NCI-H2081 treated with DMSO at 0.1 percent for 48 hours (cell line): ENCODE data around the gene NEAT1.
"Not testable (repeated sequence)": the region's sequence is repeated elsewhere in the genome, so short reads cannot be mapped to it uniquely, and the experiment has no call there.

ENCODE experiments used
- DNase-seq: peaks from one replicate; lab custom pipeline; 2025; lab: John Stamatoyannopoulos, UW

Gene NEAT1

GRCh38 chr11:65404638-65405339 is 17.8 kb upstream of the NEAT1 start:
- DNase-seq, result no peak

GRCh38 chr11:65410936-65411680 is 11.5 kb upstream of the NEAT1 start:
- no peak for DNase-seq

GRCh38 chr11:65411681-65412070 is 10.9 kb upstream of the NEAT1 start:
- DNase-seq, result no peak

- DNase-seq, result no peak
Measured at GRCh38 chr11:65412271-65413076, 10.1 kb upstream of the NEAT1 start.

- DNase-seq, result not testable (repeated sequence)
Measured at GRCh38 chr11:65413077-65413664, 9.4 kb upstream of the NEAT1 start.

- DNase-seq, result no peak
Measured at GRCh38 chr11:65414776-65415498, 7.7 kb upstream of the NEAT1 start.

- no peak for DNase-seq
Measured at GRCh38 chr11:65415499-65416340, 6.9 kb upstream of the NEAT1 start.

- no peak for DNase-seq
Measured at GRCh38 chr11:65416341-65416824, 6.2 kb upstream of the NEAT1 start.

GRCh38 chr11:65416841-65417701 is 5.5 kb upstream of the NEAT1 start:
- DNase-seq, result no peak

GRCh38 chr11:65417702-65418430 is 4.7 kb upstream of the NEAT1 start:
- DNase-seq, result no peak

GRCh38 chr11:65418431-65418680 is 4.2 kb upstream of the NEAT1 start:
- no peak for DNase-seq

- peak; percentile 77 for DNase-seq
Measured at GRCh38 chr11:65418681-65419459, 3.7 kb upstream of the NEAT1 start.

GRCh38 chr11:65419460-65419771 is 3.2 kb upstream of the NEAT1 start:
- no peak for DNase-seq

GRCh38 chr11:65419772-65420481 is 2.7 kb upstream of the NEAT1 start:
- DNase-seq, result no peak

- no peak for DNase-seq
Measured at GRCh38 chr11:65420506-65420905, 2.1 kb upstream of the NEAT1 start.

- no peak for DNase-seq
Measured at GRCh38 chr11:65420979-65421793, 1.4 kb upstream of the NEAT1 start.
